DND-41 (cell line): ENCODE measurements around the gene TAF13.

Experiments
- EZH2 ChIP-seq: IDR thresholded peaks from 3 replicates; pipeline ENCODE4 v1.6.1; 2012; ENCODE audit warnings: borderline replicate concordance, low read depth, mild to moderate bottlenecking, moderate library complexity, low read length, inconsistent platforms; ENCODE audit not compliant: severe bottlenecking
- TF ChIP-seq, protein P1 (sequence below): IDR thresholded peaks from 2 replicates; pipeline ENCODE4 v1.5.1; 2012; ENCODE audit warnings: borderline replicate concordance, low read length, moderate library complexity, mild to moderate bottlenecking; ENCODE audit not compliant: poor library complexity, severe bottlenecking; ENCODE audit errors: extremely low read depth

DNA sequence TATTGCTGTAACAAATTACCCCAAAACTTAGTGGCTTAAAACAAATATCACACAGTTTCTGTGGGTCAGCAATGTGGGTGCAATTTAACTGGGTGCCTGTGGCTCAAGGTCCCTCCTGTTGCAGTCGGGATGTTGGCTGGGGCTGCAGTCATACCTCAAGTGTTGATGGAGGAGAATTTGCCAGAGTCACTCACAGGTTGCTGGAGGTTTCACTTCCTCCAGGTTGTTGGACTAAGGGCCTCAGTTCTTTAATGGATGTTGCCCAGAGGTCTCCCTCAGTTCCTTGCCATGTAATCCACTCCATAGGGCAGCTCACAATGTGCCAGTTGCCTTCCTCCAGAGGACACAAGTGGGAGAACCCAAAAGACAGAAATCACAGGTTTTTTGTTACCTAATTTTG is 2.5 kb upstream of the TAF13 start:
- TF ChIP-seq, protein P1, sequence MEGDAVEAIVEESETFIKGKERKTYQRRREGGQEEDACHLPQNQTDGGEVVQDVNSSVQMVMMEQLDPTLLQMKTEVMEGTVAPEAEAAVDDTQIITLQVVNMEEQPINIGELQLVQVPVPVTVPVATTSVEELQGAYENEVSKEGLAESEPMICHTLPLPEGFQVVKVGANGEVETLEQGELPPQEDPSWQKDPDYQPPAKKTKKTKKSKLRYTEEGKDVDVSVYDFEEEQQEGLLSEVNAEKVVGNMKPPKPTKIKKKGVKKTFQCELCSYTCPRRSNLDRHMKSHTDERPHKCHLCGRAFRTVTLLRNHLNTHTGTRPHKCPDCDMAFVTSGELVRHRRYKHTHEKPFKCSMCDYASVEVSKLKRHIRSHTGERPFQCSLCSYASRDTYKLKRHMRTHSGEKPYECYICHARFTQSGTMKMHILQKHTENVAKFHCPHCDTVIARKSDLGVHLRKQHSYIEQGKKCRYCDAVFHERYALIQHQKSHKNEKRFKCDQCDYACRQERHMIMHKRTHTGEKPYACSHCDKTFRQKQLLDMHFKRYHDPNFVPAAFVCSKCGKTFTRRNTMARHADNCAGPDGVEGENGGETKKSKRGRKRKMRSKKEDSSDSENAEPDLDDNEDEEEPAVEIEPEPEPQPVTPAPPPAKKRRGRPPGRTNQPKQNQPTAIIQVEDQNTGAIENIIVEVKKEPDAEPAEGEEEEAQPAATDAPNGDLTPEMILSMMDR: no peak
- no peak for TF ChIP-seq EZH2
